ENCODE data around the gene TXNL4B. TPM values are rescaled to one million over a fixed set of nuclear protein-coding genes. Genes with fewer than 3 reads are reported as not detected.

The TXNL4B gene
- total RNA-seq, 1 experiment from 2014 or later: 9.9 TPM

DNA sequence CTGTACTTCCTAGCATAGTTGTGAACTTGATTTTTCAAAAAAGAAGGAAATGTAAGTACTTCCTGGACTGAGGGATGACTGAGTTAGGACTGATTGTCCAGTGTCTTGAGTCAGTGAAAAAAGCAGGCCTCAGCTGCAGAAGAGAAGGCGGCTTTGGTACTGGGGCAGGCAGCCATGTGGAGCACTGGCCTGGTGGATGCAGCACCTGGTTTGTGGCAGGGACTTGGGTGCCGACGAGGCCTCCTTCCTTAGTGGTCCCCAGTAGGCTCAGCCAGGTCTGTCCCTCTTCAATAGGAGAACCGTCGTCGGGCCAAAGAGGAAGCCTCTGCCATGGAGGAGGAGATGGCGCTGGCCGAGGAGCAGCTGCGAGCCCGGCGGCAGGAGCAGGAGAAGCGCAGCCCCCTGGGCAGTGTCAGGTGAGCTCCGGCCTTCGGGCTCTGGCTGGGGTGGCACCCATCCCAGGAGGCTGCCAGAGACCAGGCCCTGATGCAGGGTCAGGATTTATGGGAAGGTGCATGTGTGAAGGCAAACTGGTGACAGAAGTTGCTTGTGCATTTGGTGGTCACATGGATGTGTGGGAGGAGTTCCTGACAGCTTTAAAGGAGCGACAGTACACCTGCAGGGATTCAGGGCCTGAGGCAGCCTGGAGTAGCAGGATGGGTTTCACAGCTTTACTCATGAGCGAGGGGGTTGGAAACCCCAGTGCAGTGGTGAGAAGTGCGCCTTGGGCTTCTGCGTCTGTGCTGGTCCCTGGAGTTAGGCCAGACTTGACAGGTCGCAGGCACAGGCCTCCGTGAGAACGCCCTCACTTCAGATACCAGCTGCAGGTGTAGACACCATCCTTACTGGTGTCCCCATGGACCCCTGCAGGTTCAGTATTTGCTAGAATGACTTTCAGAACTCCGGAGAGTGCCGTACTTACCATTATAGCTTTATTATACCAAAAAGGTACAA, 17.5 kb upstream of the TXNL4B start:
- no peak overlapping the region for H2AFZ ChIP-seq (ENCODE audit: low read length)
- no peak overlapping the region; a peak in 1 of 5 replicates for H3K4me3 Mint-ChIP-seq
- no peak overlapping the region for H3K27ac Mint-ChIP-seq

More for the DNA sequence above, 17.5 kb upstream of the TXNL4B start:
- Mint-ChIP-seq H3K36me3 (ENCODE audit: insufficient read depth in 1 of 3, low read depth in 3 of 3) (peaks cover 23 to 67% (median 66%) of the 10 kb centered on the region in 3 experiments), H3K4me1 (no peaks in the 10 kb centered on the region), H3K9me3 (no peaks in the 10 kb centered on the region), H3K27me3 (ENCODE audit: low read depth) (no peaks in the 10 kb centered on the region)
- Histone ChIP-seq H3K9ac (ENCODE audit: extremely low read depth, insufficient read length, low read length) (no peak overlapping the region), H2AK5ac (ENCODE audit: insufficient read length, low read length) (no peak overlapping the region), H3K79me1 (ENCODE audit: insufficient read depth, low read depth, low read length, poor library complexity, severe bottlenecking) (no peaks in the 10 kb centered on the region), H3K14ac (ENCODE audit: insufficient read depth, low read length) (no peak overlapping the region; the same call in 1 of the 2 replicates), H4K5ac (ENCODE audit: insufficient read length, low read depth, low read length) (no peak overlapping the region), H4K20me1 (ENCODE audit: control insufficient read depth, insufficient read depth, insufficient read length) (no peaks in the 10 kb centered on the region), H2BK5ac (ENCODE audit: insufficient read length, low read length) (no peak overlapping the region), H3K9me3 (ENCODE audit: control insufficient read depth, low read depth, low read length) (no peaks in the 10 kb centered on the region), H2BK20ac (ENCODE audit: low read depth, low read length, poor library complexity, severe bottlenecking) (no peak overlapping the region), H3K79me2 (ENCODE audit: insufficient read depth, low read length) (no peaks in the 10 kb centered on the region), H3K27me3 (ENCODE audit: insufficient read depth, low read length) (no peaks in the 10 kb centered on the region), H3K23me2 (ENCODE audit: insufficient read length, low read depth, low read length, poor library complexity, severe bottlenecking) (no peaks in the 10 kb centered on the region), H2BK15ac (ENCODE audit: low read depth, low read length) (no peak overlapping the region), H3K4me2 (ENCODE audit: insufficient read depth, insufficient read length, low read length) (no peak overlapping the region), H3K27ac (ENCODE audit: insufficient read length, low read depth, low read length) (no peak overlapping the region), H4K8ac (replicated peaks; ENCODE audit: insufficient read length, low read depth, low read length) (no peak overlapping the region), H3T11ph (ENCODE audit: low read length) (no peak overlapping the region), H2BK12ac (ENCODE audit: insufficient read length, low read depth, low read length) (no peak overlapping the region), H2BK120ac (ENCODE audit: low read depth, low read length, poor library complexity, severe bottlenecking) (no peak overlapping the region), H3K18ac (ENCODE audit: insufficient read length, low read depth, low read length) (no peak overlapping the region), H3K56ac (ENCODE audit: insufficient read length, low read depth, low read length) (no peak overlapping the region), H4K91ac (ENCODE audit: insufficient read length, low read depth, low read length) (no peak overlapping the region), H3K4me1 (ENCODE audit: insufficient read depth, low read length) (no peaks in the 10 kb centered on the region), H3K23ac (ENCODE audit: insufficient read length, low read depth, low read length) (no peak overlapping the region), H3K4ac (ENCODE audit: low read depth, low read length) (no peak overlapping the region)
- DNase-seq: no peak
- no CpG with 5 or more reads among the region's 23 CpGs for WGBS (ENCODE audit: extremely low coverage, insufficient read length, low lambda C conversion rate)
- TF ChIP-seq, protein P1, sequence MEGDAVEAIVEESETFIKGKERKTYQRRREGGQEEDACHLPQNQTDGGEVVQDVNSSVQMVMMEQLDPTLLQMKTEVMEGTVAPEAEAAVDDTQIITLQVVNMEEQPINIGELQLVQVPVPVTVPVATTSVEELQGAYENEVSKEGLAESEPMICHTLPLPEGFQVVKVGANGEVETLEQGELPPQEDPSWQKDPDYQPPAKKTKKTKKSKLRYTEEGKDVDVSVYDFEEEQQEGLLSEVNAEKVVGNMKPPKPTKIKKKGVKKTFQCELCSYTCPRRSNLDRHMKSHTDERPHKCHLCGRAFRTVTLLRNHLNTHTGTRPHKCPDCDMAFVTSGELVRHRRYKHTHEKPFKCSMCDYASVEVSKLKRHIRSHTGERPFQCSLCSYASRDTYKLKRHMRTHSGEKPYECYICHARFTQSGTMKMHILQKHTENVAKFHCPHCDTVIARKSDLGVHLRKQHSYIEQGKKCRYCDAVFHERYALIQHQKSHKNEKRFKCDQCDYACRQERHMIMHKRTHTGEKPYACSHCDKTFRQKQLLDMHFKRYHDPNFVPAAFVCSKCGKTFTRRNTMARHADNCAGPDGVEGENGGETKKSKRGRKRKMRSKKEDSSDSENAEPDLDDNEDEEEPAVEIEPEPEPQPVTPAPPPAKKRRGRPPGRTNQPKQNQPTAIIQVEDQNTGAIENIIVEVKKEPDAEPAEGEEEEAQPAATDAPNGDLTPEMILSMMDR (conservative IDR thresholded peaks at IDR 0.05): no peak

All from H9 (cell line).